NB4 (cell line): ENCODE data around the gene PHF21B.
A peak's percentile ranks its signal among the peaks of the same experiment; 100 is the strongest.

Source experiments
- DNase-seq: peaks from one replicate; pipeline ENCODE4 v3.0.0; 2010; ENCODE audit warnings: low read depth
- H3K4me3 ChIP-seq: one replicate; pipeline ENCODE4 v1.5.1; 2011; ENCODE audit warnings: mild to moderate bottlenecking, low read depth, low read length, moderate library complexity
- CTCF ChIP-seq: IDR thresholded peaks from one replicate; pipeline ENCODE4 v1.5.1; 2012; ENCODE audit warnings: low read depth, low read length
- MYC ChIP-seq: IDR thresholded peaks from 2 replicates; pipeline ENCODE4 v1.6.1; 2011; ENCODE audit warnings: low read depth, low read length
- POLR2A ChIP-seq: IDR thresholded peaks from 2 replicates; pipeline ENCODE4 v1.6.1; 2011; ENCODE audit warnings: mild to moderate bottlenecking; ENCODE audit not compliant: insufficient read length; ENCODE audit errors: extremely low read depth
- TF ChIP-seq, protein P1 (sequence below): IDR thresholded peaks from 2 replicates; pipeline ENCODE4 v1.6.1; 2011; ENCODE audit warnings: low read depth, low read length

The PHF21B gene

DNA sequence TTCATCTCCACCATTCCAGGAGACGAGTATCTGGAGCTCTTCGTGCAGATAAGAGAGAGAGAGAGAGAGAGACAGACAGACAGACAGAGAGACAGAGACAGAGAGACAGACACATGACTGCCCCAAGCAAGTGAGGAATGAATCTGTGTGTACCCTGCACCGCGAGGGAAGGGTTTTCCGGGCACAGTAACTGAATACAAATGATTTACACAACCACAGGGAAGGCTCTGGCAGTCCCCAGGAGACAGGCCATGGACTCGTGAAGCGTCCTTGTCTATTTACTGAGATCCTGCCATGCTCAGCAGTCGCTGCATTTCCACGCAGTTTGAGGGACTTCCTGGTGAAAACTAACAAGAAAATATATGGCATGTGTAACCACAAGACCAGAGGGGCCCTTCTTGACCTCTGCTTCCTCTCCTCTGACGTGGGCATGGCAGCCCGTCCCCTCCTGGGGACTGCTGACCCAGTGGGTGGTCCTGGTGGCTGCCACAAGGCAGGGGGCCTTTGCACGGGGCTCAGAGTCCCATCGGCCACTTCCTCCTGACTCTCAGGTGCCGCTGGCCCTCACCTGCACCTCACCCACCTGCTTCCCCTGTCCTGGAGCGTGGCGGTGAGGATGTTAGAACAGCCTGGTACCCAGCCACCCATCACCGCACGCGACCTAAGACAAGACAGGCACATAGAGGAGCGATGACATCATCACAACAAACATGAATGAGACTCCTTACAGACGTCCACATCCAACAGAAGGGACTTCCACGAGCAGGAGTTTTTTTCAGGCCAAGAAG is 75.9 kb downstream of the PHF21B start:
- peak; percentile 17 for DNase-seq
- TF ChIP-seq POLR2A (no peak), CTCF (no peak), MYC (no peak)
- TF ChIP-seq, protein P1, sequence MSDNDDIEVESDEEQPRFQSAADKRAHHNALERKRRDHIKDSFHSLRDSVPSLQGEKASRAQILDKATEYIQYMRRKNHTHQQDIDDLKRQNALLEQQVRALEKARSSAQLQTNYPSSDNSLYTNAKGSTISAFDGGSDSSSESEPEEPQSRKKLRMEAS = no peak
- no peak overlapping the region for H3K4me3 ChIP-seq

DNA sequence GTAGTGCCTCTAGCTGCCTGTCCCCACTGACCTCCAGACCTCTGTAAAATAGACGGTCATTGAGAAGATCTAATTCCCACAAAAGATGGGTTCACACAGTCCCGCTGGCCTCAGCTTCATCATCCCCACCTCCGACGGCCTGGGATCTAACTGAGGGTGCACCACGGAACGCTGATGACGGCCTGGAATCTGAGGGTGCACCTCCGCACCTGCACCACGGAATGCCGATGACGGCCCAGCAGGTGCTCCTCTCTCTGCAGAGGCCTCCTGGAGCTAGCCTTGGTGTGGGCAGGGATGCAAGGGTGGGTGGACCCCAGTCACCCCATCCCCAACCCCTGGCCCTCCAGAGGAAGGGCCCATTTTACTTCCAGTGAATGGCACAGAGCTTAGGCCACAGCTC is 77.3 kb downstream of the PHF21B start:
- no peak for DNase-seq
- H3K4me3 ChIP-seq = no peak overlapping the region
- TF ChIP-seq, protein P1 = no peak
- TF ChIP-seq POLR2A (no peak), CTCF (no peak), MYC (no peak)

DNA sequence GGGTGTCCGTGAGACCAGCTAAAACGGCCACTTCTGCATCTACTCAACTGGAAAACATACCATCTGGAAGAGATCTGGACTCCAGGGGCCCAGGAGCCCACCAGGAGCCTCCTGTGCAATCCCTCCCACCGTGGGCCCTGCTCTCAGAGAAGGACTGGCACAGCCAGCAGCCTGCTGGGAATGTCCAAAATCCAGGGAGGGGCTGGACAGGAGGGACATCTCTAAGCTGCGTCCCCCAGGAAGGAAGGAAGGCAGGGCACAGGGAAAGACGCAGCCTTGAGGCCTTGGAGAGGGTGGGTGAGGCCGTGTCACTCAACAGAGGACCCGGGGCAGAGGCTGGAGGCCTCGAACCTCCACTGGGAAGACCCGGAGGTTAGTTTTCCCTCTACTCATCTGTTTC is 78.0 kb downstream of the PHF21B start:
- DNase-seq = no peak
- H3K4me3 ChIP-seq = no peak overlapping the region
- no peak for TF ChIP-seq CTCF
- TF ChIP-seq POLR2A = no peak
- TF ChIP-seq, protein P1 = no peak
- TF ChIP-seq MYC = no peak

- DNase-seq = no peak
- no peak overlapping the region for H3K4me3 ChIP-seq
- TF ChIP-seq, protein P1 = no peak
- TF ChIP-seq POLR2A (no peak), CTCF (no peak), MYC (no peak)
Observed at GRCh38 chr22:44931077-44931540, 78.7 kb downstream of the PHF21B start.

DNA sequence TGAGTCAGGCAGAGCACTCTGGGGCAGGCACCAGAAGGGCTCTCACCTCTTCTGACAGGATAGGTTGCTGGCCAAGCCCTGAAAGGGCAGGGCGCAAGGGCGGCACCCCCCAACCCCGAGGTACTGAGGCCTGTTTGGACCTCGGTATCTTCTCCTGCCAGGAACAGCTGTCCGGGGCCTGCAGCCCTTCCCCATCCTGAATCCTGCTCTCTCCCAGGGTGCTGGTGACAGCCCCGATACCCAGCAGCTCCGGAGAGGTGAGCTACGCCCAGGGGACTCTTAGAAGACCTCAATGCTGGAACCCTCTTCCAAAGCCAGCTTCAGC is 79.1 kb downstream of the PHF21B start:
- no peak for DNase-seq
- H3K4me3 ChIP-seq = no peak overlapping the region
- TF ChIP-seq, protein P1 = no peak
- TF ChIP-seq POLR2A (no peak), MYC (no peak), CTCF (no peak)
